Fibroblast of gingiva (primary cell): ENCODE results near the gene WHRN.
A peak's percentile ranks its signal among the peaks of the same experiment; 100 is the strongest.

Experiments
- DNase-seq: peaks from one replicate; pipeline ENCODE4 v3.0.0-alpha.2; 2011; ENCODE audit warnings: low read depth

Gene WHRN

DNA sequence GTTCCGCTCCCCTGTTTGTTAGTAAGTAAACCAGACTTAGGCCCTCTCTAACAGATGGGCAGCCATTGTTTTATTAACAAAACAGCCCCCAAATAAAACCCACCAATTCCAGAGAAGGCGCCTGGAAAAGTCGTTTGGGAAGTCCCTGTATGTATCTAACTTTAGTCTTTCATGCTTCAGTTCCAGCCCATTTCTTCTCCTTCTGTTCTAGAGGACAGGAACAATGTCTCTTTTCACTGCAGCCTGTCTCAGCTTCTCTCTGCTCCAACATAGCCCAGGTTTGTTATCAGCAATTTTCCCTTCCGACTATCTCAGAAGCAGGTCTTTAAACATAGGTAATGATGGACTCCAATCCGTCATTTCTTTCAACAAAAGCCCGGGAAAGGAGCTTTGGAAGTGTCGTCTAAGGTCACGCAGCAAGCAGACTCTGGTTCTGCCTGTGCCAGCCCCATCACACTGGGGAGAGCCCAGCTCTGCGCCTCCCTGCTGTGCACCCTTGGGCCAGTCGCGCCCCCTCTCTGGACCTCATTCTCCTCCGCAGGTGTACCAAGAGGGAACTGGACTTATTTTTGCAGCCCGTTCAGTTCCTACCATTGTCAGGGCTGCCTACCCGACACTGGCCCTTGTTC is 107.9 kb downstream of the WHRN start:
- no peak for DNase-seq

DNA sequence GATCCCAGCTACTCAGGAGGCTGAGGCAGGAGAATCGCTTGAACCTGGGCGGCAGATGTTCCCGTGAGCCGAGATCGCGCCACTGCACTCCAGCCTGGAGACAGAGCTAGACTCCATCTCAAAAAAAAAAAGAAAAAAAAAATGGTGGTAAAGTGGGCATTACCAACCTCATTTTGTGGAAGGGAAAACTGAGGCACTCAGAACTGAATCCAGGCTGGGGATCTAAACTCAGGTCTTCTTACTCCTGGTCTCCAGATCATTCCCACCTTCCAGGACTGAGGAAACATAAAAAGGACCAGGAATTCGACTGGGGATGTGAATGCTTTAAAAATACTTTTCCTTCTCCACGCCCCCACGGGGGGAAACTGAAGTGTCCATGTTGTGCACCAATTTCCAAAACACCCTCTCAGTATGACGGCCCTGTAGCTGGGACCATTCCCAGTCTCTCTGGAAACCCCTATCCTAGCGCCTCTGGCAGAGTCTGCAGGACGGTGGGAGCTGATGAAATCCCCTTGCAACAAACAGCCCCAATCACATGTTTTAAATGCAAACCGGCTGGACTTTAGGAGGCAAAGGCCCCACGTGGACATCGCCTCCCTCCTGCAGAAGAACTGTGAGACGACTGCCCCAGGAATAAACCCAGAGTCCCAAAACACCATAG is 108.6 kb downstream of the WHRN start:
- DNase-seq, result peak; percentile 92

DNA sequence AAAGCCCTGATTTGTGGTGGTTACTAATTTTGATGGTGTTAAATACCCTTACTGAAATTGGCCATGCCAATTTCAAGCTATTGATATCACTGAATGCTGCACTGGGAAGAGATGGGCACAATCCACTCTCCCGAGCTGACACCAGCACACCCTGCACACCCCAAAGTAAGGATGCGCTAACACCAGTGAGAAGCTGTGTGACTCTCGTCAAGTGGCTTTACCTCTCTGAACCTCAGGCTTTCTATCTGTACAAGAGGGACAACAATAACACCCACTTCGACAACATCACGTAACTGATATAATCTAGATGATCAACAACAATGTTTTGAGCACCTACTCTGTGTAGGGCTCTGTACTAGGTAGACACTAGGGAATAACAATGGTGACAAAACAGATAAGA is 109.5 kb downstream of the WHRN start:
- DNase-seq, result no peak

DNA sequence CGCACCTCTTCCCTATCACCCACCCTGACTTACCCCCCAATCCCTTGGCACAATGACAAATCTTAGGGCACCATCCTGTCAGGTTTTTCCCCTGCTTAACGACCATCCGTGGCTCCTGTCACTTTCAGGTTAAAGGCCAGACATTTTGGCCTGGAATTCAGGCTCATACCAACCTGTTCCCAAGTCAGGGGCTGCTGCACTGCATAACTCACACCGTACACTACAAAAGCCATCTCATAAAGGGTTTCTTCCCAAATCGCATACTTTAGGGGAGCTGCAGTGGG is 110.0 kb downstream of the WHRN start:
- no peak for DNase-seq

- DNase-seq, result no peak
These were observed 110.5 kb downstream of the WHRN start for GRCh38 chr9:114394523-114395333.

DNA sequence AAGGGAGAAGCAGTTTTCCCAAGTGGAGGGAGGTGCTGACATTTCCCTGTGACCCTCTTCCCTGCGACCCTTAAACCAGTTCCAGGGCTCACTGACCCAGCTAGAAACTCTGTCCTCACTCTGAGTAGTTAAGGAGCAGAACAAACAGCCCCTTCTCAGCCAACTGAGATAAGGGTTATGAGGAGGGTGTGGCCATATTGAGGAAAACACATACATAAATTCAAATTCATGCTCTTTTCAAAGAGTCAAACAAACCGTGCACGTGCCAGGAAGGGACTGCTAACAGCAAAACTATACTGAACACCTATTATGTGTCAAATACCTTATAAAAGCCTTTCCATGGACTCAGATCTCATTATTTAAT is 112.5 kb downstream of the WHRN start:
- no peak for DNase-seq

DNA sequence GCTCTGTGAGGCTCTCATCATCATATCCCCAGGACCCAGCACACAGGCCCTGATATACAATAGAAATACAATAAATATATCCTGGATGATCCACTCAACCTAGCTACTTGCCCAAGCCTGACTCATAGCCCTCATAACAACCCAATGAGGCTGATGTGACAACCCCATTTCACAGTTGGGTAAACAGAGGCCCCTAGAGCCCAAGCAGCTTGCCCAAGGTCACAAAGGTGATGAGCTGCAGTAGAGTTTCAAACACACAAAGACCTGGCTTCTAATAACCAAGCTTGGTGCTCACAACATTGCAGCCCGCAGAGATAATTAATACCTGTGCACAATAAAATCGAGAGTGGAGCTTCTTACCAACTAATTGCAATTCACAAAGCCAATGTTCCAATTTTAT is 114.3 kb downstream of the WHRN start:
- DNase-seq, result no peak

DNA sequence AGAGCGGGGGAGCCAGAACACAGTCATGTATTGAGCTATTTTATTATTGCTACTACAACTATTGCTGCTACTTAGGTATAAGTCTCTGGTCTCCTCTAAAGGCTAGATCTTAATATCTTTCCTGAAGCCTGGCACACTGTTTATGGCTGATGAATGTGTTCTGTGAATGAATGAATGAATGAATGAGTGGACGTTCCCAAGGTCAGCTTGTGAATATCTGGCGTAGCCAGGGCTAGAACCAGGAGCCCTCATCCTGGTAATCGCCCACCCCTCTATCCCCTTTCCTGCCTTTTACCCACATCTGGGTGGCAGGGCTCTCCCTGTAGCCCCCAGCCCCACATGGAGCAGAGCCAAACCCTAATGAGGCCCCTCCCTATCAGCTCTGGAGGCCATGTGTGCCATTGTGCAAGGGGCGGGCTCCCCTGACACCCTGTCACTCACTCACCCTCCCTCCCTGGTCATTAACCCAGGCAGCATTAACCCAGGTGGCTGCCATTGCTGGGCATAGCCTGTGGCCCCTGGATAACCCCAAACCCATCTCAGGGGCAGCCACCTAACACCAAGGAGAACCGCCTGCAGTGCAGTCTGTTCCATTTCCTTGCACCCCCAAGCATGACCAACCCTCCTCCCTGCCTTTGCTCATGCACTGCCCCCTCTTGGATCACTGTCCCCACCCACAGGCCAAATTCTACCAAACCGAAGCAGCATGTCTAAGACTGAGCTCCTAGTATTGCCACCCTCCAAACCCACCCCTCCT is 115.5 kb downstream of the WHRN start:
- no peak for DNase-seq

GRCh38 chr9:114388764-114389375 is 116.4 kb downstream of the WHRN start:
- DNase-seq, result no peak

GRCh38 chr9:114388357-114388682 is 117.0 kb downstream of the WHRN start:
- DNase-seq, result no peak

- peak; percentile 78 for DNase-seq
These were observed 117.5 kb downstream of the WHRN start, which contains the start of gene AKNA for GRCh38 chr9:114387680-114388356. AKNA (minus strand) TSS chr9:114387982; CDS start chr9:114381333, 6,649 bp downstream.

- DNase-seq, result peak; percentile 44
These were observed 118.2 kb downstream of the WHRN start for GRCh38 chr9:114386886-114387679.

- DNase-seq, result no peak
These were observed 118.8 kb downstream of the WHRN start for GRCh38 chr9:114386361-114386885.

DNA sequence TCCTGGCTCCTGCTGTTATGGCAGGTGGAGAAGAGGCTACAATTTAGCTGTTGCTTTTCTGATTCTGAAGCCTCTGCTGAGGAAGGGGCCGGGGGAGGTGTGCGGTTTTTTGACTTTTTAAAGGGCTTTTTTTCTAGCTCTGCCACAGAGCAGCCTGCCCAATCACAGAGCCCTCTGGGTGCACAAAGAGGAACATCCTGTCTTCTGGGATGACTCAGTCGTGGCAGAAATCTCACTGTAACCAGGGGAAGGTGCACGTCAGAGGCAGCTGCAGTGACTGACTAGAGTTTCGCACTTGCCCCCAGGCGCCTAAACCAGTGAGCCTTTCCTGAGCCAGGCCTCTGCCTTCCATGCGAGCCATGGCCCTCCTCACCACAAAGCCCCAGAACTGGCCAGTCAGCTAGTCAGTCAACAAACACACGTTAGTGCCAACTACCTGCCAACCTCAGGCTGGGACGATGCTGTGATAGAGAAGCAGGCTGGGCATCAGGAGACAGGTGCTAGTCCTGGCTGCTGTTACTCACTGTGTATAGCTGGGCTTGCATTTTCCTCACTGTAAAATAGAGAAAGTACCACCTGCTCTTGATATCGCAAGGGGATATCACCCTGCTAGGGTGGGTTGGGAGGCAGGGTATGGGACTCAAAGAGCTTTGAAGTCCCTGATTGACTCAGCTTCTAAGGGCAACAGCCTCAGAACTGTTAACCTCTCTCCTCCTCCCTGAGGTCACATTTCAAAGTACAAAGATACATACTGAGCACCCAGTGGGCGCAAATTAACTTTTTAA is 119.7 kb downstream of the WHRN start:
- DNase-seq, result peak; percentile 89

DNA sequence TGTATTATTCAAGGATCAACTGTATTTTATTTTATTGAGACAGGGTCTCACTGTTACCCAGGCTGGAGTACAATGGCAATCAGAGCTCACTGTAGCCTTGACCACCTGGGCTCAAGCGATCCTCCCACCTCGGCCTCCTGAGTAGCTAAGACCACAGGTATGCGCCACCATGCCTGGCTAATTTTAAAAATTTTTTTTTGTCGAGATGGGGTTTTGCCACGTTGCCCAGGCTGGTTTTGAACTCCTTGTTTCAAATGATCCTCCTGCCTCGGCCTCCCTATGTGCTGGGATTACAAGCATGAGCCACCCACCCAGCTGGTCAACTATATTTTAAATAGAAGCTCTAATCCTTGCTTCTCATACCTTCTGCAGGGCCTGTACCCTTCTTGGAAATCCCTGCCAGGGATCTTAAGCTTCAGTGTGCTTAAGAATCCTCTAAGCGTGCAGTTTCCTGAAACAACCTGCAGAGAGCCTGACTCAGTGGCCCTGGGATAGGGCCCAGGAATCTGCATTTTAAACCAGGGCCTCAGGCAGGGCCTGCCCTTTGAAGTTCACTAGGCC is 120.4 kb downstream of the WHRN start:
- no peak for DNase-seq

DNA sequence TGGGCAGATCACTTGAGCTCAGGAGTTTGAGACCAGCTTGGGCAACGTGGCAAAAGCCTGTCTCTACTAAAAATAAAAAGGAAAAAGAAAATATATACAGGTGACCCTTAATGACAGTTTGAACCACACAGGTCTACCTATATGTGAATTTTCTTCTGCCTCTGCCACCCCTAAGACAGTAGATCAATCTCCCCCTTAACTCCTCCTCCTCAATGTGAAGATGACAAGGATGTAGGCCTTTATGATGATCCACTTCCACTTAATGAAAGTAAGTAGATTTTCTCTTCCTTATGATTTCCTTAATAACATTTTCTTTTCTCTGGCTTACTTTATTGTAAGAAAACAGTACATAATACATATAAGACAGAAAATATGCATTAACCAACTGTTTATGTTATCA is 120.9 kb downstream of the WHRN start:
- DNase-seq, result no peak

DNA sequence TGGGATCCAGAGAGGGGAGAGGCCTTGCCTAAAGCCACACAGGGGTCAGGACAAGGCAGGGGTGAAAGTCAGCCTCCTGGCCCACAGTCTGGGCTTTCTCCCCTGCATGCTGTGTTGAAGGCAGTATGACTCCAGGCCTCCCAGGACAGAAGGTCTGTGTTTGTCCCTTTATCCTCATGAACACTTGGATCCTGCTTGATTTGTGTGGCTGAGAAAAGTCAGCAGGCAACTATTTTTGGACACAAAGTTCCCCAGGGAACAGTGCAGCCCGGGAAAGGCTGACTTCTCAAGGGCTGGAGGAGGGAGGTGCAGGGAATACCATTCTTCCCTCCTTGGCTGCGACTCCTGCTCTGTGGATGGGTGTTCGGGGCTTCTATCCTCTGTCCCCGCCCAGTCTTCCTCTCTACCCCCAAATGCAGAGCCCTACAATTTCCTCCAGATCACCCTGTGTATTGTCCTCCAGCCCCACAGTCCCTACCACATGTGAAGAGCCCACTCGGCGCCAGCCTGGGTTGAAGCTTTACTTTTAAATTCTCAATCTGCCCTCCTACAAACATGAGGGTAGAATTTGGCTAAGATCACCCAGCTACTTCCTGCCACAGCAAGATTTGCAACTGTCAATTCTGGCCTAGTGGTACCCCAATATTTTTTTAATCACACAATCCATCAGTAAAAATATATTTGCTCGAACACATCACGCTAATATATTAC is 121.6 kb downstream of the WHRN start:
- DNase-seq, result peak; percentile 75

GRCh38 chr9:114382699-114383520 is 122.4 kb downstream of the WHRN start:
- DNase-seq, result no peak
